Measurements from ENCODE around the gene SMC2.

The SMC2 gene

DNA sequence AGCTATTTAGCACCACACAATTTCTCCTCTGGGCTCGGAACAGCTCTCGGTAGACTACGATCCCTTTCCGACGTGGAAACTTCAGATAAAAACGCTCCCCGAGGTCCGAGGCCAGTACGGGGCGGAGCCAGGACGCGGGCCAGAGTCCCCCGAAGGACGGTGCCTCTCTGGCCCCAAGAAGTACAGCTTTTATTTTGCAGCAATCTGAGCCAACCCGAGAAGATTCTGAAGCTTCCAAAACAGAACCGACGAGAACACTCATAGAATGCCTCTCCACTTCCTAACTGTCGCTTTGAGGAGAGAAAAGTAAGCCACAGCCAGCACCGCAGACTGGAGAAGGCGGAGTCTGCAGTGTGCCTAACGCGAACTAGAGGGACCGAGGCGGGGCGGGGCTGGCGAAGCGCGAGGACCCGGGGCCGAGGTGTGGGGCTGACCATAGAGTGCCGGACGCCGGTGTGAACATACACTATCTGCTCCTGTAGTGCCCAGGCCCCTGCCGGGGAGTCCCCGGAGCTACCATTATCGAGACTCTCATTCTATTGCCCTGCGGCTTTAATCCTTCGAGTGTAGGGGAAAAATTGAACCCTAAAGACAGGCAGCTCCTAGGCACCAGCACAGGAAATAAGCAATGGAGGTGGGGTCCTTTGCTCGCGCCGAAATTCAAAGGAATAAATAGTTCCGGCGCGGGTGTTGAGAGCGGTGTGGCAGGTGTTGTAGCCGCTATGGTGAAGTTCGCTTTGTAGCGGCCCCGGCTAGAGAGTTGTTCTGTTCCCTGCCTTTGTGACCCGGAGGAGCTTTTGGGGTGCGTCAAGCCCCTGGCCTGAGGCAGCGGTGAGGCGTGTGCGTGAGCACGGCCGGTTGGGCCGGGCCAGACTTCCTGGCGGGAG is at the start of gene SMC2:
Gene SMC2 (plus strand): TSS at position 663 of the 887 bp plus-strand sequence. CDS start 1,076 bp downstream, outside the sequence.
- DNase-seq (ENCODE audit: low spot score): peak; percentile 91

GRCh38 chr9:104068546-104068945 is 25.6 kb upstream of the SMC2 start:
- no peak for DNase-seq (ENCODE audit: low spot score)

- no peak for DNase-seq (ENCODE audit: low spot score)
Observed at GRCh38 chr9:104069288-104069687, 24.8 kb upstream of the SMC2 start.

- no peak for DNase-seq (ENCODE audit: low spot score)
Observed at GRCh38 chr9:104071589-104071988, 22.5 kb upstream of the SMC2 start.

- no peak for DNase-seq (ENCODE audit: low spot score)
Observed at GRCh38 chr9:104073098-104073769, 20.9 kb upstream of the SMC2 start.

DNA sequence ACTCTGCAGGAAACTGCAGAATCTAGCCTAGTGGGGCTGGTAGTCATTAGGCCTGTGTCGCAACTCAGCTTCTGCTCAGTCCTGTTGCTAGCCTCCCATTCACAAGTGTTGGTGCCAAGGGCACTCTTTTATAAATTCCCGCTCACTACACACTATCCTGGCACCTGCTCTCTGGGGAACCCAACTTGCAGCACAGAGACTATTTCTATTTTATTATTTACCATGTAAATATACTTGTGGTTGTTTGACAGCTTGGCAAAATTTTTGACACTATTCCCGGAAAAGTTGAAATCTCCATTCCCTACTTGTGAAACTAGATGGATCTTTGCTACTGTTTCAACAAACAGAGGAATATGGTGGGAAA is 20.4 kb upstream of the SMC2 start:
- no peak for DNase-seq (ENCODE audit: low spot score)

- no peak for DNase-seq (ENCODE audit: low spot score)
Observed at GRCh38 chr9:104074876-104075275, 19.2 kb upstream of the SMC2 start.

- DNase-seq (ENCODE audit: low spot score): no peak
Observed at GRCh38 chr9:104075801-104076753, 18.0 kb upstream of the SMC2 start.

GRCh38 chr9:104078596-104078995 is 15.5 kb upstream of the SMC2 start:
- DNase-seq (ENCODE audit: low spot score): no peak

- DNase-seq (ENCODE audit: low spot score): no peak
Observed at GRCh38 chr9:104080983-104081382, 13.1 kb upstream of the SMC2 start.

- no peak for DNase-seq (ENCODE audit: low spot score)
Observed at GRCh38 chr9:104082168-104082567, 11.9 kb upstream of the SMC2 start.

DNA sequence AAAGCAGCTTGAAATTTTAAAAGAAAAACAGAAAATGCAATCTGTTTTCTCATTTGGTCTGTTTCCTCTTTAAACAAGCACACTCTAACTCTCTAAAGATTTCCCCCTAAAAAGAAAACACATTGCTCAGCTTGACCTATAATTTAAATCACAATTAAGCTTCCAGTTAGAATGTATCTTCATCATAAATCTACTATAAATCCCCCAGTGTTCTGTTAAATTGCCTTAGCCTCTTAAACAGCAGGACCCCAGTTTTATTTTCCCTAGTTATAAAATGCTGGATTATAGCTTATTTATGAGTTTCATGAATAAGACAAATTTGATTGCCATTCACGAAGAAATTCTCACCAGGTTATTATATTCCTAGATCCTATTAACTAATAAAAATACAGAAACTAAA is 8.6 kb upstream of the SMC2 start:
- DNase-seq (ENCODE audit: low spot score): no peak

GRCh38 chr9:104087894-104088293 is 6.2 kb upstream of the SMC2 start:
- no peak for DNase-seq (ENCODE audit: low spot score)

DNA sequence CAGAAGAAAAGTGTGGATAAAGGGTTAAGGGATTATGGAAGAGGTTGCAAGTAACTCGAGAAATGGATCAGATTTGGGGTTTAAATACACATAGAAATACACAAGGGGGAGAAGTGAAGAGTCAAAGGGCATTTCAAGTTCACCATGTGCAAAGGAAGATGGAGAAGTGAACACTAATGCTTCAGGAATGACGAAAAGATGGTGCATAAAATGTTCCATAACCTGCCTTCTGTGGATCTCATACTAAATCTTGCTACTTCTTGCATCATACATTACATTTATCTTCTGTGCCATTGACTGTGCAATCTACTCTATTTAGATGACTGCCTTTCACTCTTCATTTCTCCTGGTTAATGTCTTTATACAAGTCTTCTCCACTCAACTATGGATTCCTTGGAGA is 5.7 kb upstream of the SMC2 start:
- DNase-seq (ENCODE audit: low spot score): peak; percentile 4

- DNase-seq (ENCODE audit: low spot score): no peak
Observed at GRCh38 chr9:104090578-104090977, 3.5 kb upstream of the SMC2 start.

DNA sequence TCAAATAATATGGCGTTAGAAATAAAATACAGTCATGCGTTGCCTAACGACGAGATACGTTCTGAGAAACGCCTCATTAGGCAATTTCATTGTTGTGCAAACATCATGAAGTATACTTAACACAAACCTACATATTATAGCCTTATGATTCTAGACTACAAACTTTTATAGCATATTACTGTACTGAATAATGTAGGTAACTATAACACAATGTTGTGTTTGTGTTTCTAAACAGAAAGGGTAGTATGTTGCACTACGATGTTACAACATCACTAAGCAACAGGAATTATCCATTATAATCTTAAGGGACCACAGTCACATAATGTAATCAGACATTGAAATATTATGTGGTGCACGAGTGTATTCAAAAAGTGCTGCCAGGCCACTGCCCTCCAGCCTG is 3.0 kb upstream of the SMC2 start:
- no peak for DNase-seq (ENCODE audit: low spot score)

GRCh38 chr9:104091708-104092107 is 2.4 kb upstream of the SMC2 start:
- DNase-seq (ENCODE audit: low spot score): no peak

DNA sequence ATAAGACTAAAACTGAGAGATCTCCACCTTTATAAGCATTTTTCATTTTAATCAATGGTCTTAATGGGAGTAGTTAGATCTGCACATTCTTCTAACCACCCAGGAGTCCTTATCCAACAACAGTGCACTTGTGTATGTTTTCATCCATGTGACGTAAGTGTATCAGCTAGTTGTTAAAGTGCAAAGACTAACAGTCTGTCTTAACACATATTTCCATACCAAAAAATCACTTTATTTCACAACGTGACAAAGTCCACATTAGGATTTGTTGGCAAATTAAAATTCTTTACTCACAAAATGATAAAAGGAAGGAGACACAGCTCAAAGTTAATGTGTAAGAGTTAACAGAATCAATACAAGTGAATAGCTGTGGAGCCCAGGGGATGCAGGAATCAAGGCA is 1.9 kb upstream of the SMC2 start:
- DNase-seq (ENCODE audit: low spot score): no peak

GRCh38 chr9:104092875-104093600 is 1.1 kb upstream of the SMC2 start:
- peak; percentile 20 for DNase-seq (ENCODE audit: low spot score)

DNA sequence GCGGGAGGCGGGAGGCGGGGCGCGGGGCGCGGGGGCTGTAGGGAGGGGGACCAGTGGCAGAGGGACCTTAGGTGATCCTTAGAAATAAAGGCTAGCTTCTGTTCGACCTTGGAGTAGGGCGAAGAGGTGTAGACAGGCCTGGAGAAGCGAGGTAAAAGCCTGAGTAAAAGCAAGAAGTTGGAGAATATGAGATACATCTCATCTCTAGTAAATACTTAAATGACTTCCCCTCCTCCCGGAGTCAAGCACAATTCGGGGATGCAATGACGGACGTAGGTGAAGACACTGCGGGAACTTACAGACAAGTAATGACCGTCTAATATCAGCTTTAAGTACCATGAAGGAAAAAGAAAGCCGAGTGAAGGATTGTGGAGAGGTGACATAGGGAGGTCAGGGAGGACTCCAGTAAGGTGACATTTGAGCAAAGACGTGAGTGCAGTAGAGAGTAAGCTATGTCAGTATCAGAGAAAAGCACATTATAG is 466 bp downstream of the SMC2 start:
- DNase-seq (ENCODE audit: low spot score): no peak

DNA sequence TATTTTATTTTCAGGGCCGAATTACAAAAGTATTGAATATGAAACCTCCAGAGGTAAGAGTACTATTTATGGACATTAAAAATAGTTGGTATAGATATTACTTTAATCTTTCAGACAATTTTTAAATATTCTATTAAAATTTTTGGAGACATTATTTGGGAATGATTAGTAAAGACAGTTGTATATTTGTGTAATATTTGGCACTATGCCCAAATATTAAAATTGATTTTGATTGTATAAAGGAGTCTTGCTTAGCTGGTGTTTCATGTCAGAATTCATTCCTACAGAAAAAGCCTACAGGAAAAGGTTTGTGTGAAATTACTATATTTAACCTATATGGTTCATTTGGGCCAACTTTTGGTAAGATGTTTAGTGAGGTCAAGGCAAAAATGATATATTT is 5.5 kb downstream of the SMC2 start:
- no peak for DNase-seq (ENCODE audit: low spot score)

- DNase-seq (ENCODE audit: low spot score): no peak
Observed at GRCh38 chr9:104104360-104104759, 10.3 kb downstream of the SMC2 start.

Data from SW480 (cell line).